Gastroesophageal sphincter (tissue), 3 donors: Measurements from ENCODE around the gene GIPC2.

Source experiments
- EP300 ChIP-seq: sonication (generic); formaldehyde crosslinking; IDR thresholded peaks from one replicate; pipeline ENCODE4 v1.6.1; 2017; ENCODE audit warnings: antibody characterized with exemption, mild to moderate bottlenecking
- POLR2A ChIP-seq, 2 donors: fragments of 450-650 bp; IDR thresholded peaks; one replicate each; pipeline ENCODE4 v1.6.1; 2017; ENCODE audit warnings: antibody characterized with exemption in 2 of 2, mild to moderate bottlenecking in 2 of 2, moderate library complexity in 1 of 2
- POLR2AphosphoS5 ChIP-seq: sonication (generic); formaldehyde crosslinking; IDR thresholded peaks from one replicate; pipeline ENCODE4 v1.6.1; 2017; ENCODE audit warnings: antibody characterized with exemption
- TF ChIP-seq, protein P1 (sequence below), 4 experiments: fragments of 200-600 bp in 2 of 4; fragments of 450-650 bp in 2 of 4; sonication (generic) in 1 of 4; IDR thresholded peaks; one replicate each; pipeline ENCODE4 v1.5.1; 2017 to 2019; ENCODE audit warnings: antibody characterized with exemption in 4 of 4, mild to moderate bottlenecking in 2 of 4, moderate library complexity in 2 of 4

- TF ChIP-seq POLR2AphosphoS5, result no peak
- TF ChIP-seq, protein P1, sequence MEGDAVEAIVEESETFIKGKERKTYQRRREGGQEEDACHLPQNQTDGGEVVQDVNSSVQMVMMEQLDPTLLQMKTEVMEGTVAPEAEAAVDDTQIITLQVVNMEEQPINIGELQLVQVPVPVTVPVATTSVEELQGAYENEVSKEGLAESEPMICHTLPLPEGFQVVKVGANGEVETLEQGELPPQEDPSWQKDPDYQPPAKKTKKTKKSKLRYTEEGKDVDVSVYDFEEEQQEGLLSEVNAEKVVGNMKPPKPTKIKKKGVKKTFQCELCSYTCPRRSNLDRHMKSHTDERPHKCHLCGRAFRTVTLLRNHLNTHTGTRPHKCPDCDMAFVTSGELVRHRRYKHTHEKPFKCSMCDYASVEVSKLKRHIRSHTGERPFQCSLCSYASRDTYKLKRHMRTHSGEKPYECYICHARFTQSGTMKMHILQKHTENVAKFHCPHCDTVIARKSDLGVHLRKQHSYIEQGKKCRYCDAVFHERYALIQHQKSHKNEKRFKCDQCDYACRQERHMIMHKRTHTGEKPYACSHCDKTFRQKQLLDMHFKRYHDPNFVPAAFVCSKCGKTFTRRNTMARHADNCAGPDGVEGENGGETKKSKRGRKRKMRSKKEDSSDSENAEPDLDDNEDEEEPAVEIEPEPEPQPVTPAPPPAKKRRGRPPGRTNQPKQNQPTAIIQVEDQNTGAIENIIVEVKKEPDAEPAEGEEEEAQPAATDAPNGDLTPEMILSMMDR (IDR thresholded peaks at IDR 0.05), result peak in 1 of 4 experiments; percentile 4
- no peak for TF ChIP-seq EP300
- TF ChIP-seq POLR2A (IDR thresholded peaks at IDR 0.05), result no peak
Measured at GRCh38 chr1:78060857-78061563, 15.2 kb downstream of the GIPC2 start.
